ENCODE data around the gene SGPL1.
"Not testable (repeated sequence)": the region's sequence is repeated elsewhere in the genome, so short reads cannot be mapped to it uniquely, and the experiment has no call there.

Gene SGPL1

DNA sequence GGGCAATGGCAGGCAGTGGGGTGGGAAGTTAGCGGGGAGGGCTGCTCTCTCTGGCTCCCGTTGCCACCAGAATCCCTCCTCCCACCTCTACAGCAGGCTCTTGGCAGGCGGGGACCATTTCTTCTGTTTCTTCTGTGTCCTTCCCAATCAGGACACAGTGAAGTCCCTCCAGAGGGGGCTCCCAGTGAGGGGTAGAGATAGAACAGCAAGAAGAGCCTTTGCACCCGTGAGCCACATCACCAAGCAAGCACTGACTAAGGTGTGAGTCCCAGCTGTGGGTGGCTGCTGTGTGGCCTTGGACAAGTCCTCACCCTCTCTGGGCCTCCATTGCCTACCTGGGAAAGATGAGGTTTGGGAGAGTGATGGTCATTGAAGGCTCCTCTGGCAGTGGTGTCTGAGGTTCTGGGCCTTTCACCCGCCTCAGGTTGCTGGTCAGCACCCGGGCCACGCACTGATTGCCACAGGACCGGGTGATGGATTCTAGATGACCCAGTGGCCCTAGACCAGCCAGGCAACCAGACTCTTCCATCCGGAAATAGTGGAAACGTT, 98.6 kb downstream of the SGPL1 start:
- Histone ChIP-seq H3K9ac (ENCODE audit: low read length) (no peak overlapping the region), H3K4me3 (ENCODE audit: low read length) (no peak overlapping the region), H3K36me3 (ENCODE audit: control insufficient read depth, low read depth, low read length) (no peaks in the 10 kb centered on the region), H3K27ac (ENCODE audit: low read length) (no peak overlapping the region), H3K9me3 (ENCODE audit: control insufficient read depth, low read depth, low read length) (no peaks in the 10 kb centered on the region), H3K27me3 (ENCODE audit: control insufficient read depth, insufficient read depth, low read length) (no peaks in the 10 kb centered on the region), H3K4me1 (ENCODE audit: control insufficient read depth, low read depth, low read length) (no peaks in the 10 kb centered on the region)

- Histone ChIP-seq H3K9ac (ENCODE audit: low read length) (no peak overlapping the region), H3K36me3 (ENCODE audit: control insufficient read depth, low read depth, low read length) (no peaks in the 10 kb centered on the region), H3K9me3 (ENCODE audit: control insufficient read depth, low read depth, low read length) (no peaks in the 10 kb centered on the region), H3K27me3 (ENCODE audit: control insufficient read depth, insufficient read depth, low read length) (no peaks in the 10 kb centered on the region), H3K4me3 (ENCODE audit: low read length) (no peak overlapping the region), H3K4me1 (ENCODE audit: control insufficient read depth, low read depth, low read length) (no peaks in the 10 kb centered on the region), H3K27ac (ENCODE audit: low read length) (no peak overlapping the region)
Observed at GRCh38 chr10:70915206-70915605, 99.5 kb downstream of the SGPL1 start.

DNA sequence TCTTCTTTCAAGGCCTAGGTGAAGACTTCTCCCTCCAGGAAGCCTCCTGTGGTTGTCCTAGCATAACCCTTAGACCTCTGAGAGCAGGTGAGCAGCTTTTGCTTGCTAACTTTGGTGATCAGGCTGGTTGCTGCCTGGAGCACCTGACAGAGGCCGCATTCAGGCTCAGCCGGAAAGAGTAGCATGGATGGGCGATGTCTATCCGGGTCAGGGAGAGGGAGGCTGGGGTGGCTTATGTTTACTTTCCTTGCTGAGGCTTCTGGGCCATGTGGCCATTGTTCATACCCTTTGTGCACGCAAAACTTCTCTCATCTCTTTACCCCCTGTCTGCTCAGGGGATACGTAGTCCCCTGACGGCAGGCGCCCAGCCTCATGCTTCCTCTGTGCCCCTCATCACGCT, 100.1 kb downstream of the SGPL1 start:
- H3K4me3 ChIP-seq (ENCODE audit: low read length), result no peak overlapping the region
- no peaks in the 10 kb centered on the region for H3K27me3 ChIP-seq (ENCODE audit: control insufficient read depth, insufficient read depth, low read length)
- H3K9ac ChIP-seq (ENCODE audit: low read length), result no peak overlapping the region
- no peaks in the 10 kb centered on the region for H3K36me3 ChIP-seq (ENCODE audit: control insufficient read depth, low read depth, low read length)
- H3K4me1 ChIP-seq (ENCODE audit: control insufficient read depth, low read depth, low read length), result no peaks in the 10 kb centered on the region
- H3K9me3 ChIP-seq (ENCODE audit: control insufficient read depth, low read depth, low read length), result no peaks in the 10 kb centered on the region
- H3K27ac ChIP-seq (ENCODE audit: low read length), result no peak overlapping the region

GRCh38 chr10:70916241-70916640, 100.5 kb downstream of the SGPL1 start:
- H3K4me1 ChIP-seq (ENCODE audit: control insufficient read depth, low read depth, low read length), result no peaks in the 10 kb centered on the region
- no peaks in the 10 kb centered on the region for H3K27me3 ChIP-seq (ENCODE audit: control insufficient read depth, insufficient read depth, low read length)
- H3K4me3 ChIP-seq (ENCODE audit: low read length), result no peak overlapping the region
- no peak overlapping the region for H3K9ac ChIP-seq (ENCODE audit: low read length)
- no peak overlapping the region for H3K27ac ChIP-seq (ENCODE audit: low read length)
- no peaks in the 10 kb centered on the region for H3K36me3 ChIP-seq (ENCODE audit: control insufficient read depth, low read depth, low read length)
- no peaks in the 10 kb centered on the region for H3K9me3 ChIP-seq (ENCODE audit: control insufficient read depth, low read depth, low read length)

GRCh38 chr10:70917226-70917625, 101.5 kb downstream of the SGPL1 start:
- no peaks in the 10 kb centered on the region for H3K27me3 ChIP-seq (ENCODE audit: control insufficient read depth, insufficient read depth, low read length)
- no peaks in the 10 kb centered on the region for H3K9me3 ChIP-seq (ENCODE audit: control insufficient read depth, low read depth, low read length)
- H3K36me3 ChIP-seq (ENCODE audit: control insufficient read depth, low read depth, low read length), result no peaks in the 10 kb centered on the region
- no peak overlapping the region for H3K27ac ChIP-seq (ENCODE audit: low read length)
- no peak overlapping the region for H3K9ac ChIP-seq (ENCODE audit: low read length)
- H3K4me3 ChIP-seq (ENCODE audit: low read length), result no peak overlapping the region
- H3K4me1 ChIP-seq (ENCODE audit: control insufficient read depth, low read depth, low read length), result no peaks in the 10 kb centered on the region

DNA sequence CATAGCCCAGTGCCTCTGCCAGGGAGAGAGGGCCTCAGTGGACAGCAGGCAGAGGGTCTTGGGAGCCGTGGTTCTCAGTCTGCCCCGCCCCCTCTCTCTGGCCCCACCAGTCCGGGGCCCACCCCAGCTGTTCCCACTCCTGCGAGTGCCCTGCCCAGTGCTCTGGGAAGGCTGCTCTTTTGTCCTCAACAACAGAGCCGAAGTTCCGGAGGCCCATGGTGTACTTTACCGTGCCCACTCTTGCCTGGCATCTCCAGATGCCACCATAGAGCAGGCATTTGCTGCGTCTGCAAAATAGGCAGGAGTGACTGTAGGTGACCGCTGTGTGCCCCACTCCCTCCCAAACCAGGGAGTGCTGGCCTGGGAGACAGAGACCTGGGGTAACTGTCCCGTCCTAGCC, 101.9 kb downstream of the SGPL1 start:
- no peaks in the 10 kb centered on the region for H3K27me3 ChIP-seq (ENCODE audit: control insufficient read depth, insufficient read depth, low read length)
- no peaks in the 10 kb centered on the region for H3K4me1 ChIP-seq (ENCODE audit: control insufficient read depth, low read depth, low read length)
- H3K27ac ChIP-seq (ENCODE audit: low read length), result no peak overlapping the region
- no peaks in the 10 kb centered on the region for H3K36me3 ChIP-seq (ENCODE audit: control insufficient read depth, low read depth, low read length)
- no peaks in the 10 kb centered on the region for H3K9me3 ChIP-seq (ENCODE audit: control insufficient read depth, low read depth, low read length)
- no peak overlapping the region for H3K9ac ChIP-seq (ENCODE audit: low read length)
- H3K4me3 ChIP-seq (ENCODE audit: low read length), result no peak overlapping the region

GRCh38 chr10:70918851-70919530, 103.2 kb downstream of the SGPL1 start:
- Histone ChIP-seq H3K9ac (ENCODE audit: low read length) (no peak overlapping the region), H3K27me3 (ENCODE audit: control insufficient read depth, insufficient read depth, low read length) (no peaks in the 10 kb centered on the region), H3K4me3 (ENCODE audit: low read length) (no peak overlapping the region), H3K27ac (ENCODE audit: low read length) (no peak overlapping the region), H3K9me3 (ENCODE audit: control insufficient read depth, low read depth, low read length) (no peaks in the 10 kb centered on the region), H3K4me1 (ENCODE audit: control insufficient read depth, low read depth, low read length) (no peaks in the 10 kb centered on the region), H3K36me3 (ENCODE audit: control insufficient read depth, low read depth, low read length) (no peaks in the 10 kb centered on the region)

- H3K4me1 ChIP-seq (ENCODE audit: control insufficient read depth, low read depth, low read length); H3K36me3 ChIP-seq (ENCODE audit: control insufficient read depth, low read depth, low read length); H3K27ac ChIP-seq (ENCODE audit: low read length); H3K27me3 ChIP-seq (ENCODE audit: control insufficient read depth, insufficient read depth, low read length); H3K9ac ChIP-seq (ENCODE audit: low read length); H3K9me3 ChIP-seq (ENCODE audit: control insufficient read depth, low read depth, low read length); H3K4me3 ChIP-seq (ENCODE audit: low read length): not testable (repeated sequence)
Observed at GRCh38 chr10:70919906-70920305, 104.2 kb downstream of the SGPL1 start.

- H3K4me1 ChIP-seq (ENCODE audit: control insufficient read depth, low read depth, low read length), result no peaks in the 10 kb centered on the region
- no peak overlapping the region for H3K4me3 ChIP-seq (ENCODE audit: low read length)
- H3K27me3 ChIP-seq (ENCODE audit: control insufficient read depth, insufficient read depth, low read length), result no peaks in the 10 kb centered on the region
- H3K36me3 ChIP-seq (ENCODE audit: control insufficient read depth, low read depth, low read length), result no peaks in the 10 kb centered on the region
- H3K9ac ChIP-seq (ENCODE audit: low read length), result no peak overlapping the region
- H3K27ac ChIP-seq (ENCODE audit: low read length), result no peak overlapping the region
- no peaks in the 10 kb centered on the region for H3K9me3 ChIP-seq (ENCODE audit: control insufficient read depth, low read depth, low read length)
Observed at GRCh38 chr10:70920519-70920918, 104.8 kb downstream of the SGPL1 start.

- Histone ChIP-seq H3K9me3 (ENCODE audit: control insufficient read depth, low read depth, low read length) (no peaks in the 10 kb centered on the region), H3K27ac (ENCODE audit: low read length) (no peak overlapping the region), H3K4me3 (ENCODE audit: low read length) (no peak overlapping the region), H3K36me3 (ENCODE audit: control insufficient read depth, low read depth, low read length) (no peaks in the 10 kb centered on the region), H3K9ac (ENCODE audit: low read length) (no peak overlapping the region), H3K4me1 (ENCODE audit: control insufficient read depth, low read depth, low read length) (no peaks in the 10 kb centered on the region), H3K27me3 (ENCODE audit: control insufficient read depth, insufficient read depth, low read length) (no peaks in the 10 kb centered on the region)
Observed at GRCh38 chr10:70921285-70921684, 105.5 kb downstream of the SGPL1 start.

DNA sequence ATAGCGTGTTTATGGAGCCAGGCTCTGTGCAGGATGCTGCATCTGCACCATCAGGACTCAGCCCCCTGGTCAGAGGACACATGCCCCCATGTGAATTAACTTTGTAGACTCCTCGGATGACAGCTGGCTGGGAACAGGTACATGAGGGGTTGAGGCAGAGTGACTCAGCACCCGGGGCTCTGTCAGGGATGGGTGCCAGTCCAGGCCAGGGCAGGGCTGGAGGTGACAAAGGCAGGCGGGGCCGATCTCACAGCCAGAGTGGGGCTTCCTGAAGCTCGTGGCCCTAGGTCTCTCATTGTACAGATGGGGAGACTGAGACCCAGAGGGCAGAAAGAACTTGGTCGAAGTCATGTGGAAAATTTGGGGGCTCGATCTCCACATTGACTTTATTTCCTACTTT, 107.9 kb downstream of the SGPL1 start:
- H3K27ac ChIP-seq (ENCODE audit: low read length), result no peak overlapping the region
- H3K9me3 ChIP-seq (ENCODE audit: control insufficient read depth, low read depth, low read length), result no peaks in the 10 kb centered on the region
- no peaks in the 10 kb centered on the region for H3K27me3 ChIP-seq (ENCODE audit: control insufficient read depth, insufficient read depth, low read length)
- H3K36me3 ChIP-seq (ENCODE audit: control insufficient read depth, low read depth, low read length), result no peaks in the 10 kb centered on the region
- no peak overlapping the region for H3K4me3 ChIP-seq (ENCODE audit: low read length)
- H3K9ac ChIP-seq (ENCODE audit: low read length), result no peak overlapping the region
- H3K4me1 ChIP-seq (ENCODE audit: control insufficient read depth, low read depth, low read length), result no peaks in the 10 kb centered on the region

All from iPS-18a (cell line).